Activated CD8-positive, alpha-beta T cell treated with anti-CD3 and anti-CD28 coated beads for 36 hours (primary cell): ENCODE results near the gene CASP2. TPM values are rescaled to one million over a fixed set of nuclear protein-coding genes. Genes with fewer than 3 reads are reported as not detected.

ENCODE experiments used
- ATAC-seq: fragments of 200-7000 bp; cut with Tn5 transposase; one replicate; pipeline ENCODE4 v1.10.0; 2021; ENCODE audit warnings: mild to moderate bottlenecking, moderate library complexity
- CTCF ChIA-PET: fragments of 350-600 bp; sonication (Branson Sonifier 250); formaldehyde crosslinking; loops from one replicate; lab custom pipeline; 2021; ENCODE audit warnings: antibody characterized with exemption; lab: Charles Lee
- POLR2A ChIA-PET: fragments of 350-600 bp; sonication (Branson Sonifier 250); formaldehyde crosslinking; loops from one replicate; lab custom pipeline; 2021; ENCODE audit warnings: antibody characterized with exemption; lab: Charles Lee
- DNase-seq: peaks from one replicate; pipeline ENCODE4 v3.0.0-alpha.2; 2020
- H3K27ac Mint-ChIP-seq: one replicate; pipeline ENCODE4 v1.8.0; 2021; ENCODE audit warnings: mild to moderate bottlenecking, mixed read lengths
- H3K27me3 Mint-ChIP-seq: one replicate; pipeline ENCODE4 v1.8.0; 2021; ENCODE audit warnings: mixed read lengths
- H3K36me3 Mint-ChIP-seq: one replicate; pipeline ENCODE4 v1.8.0; 2021; ENCODE audit warnings: low read depth, mixed read lengths
- H3K4me1 Mint-ChIP-seq: one replicate; pipeline ENCODE4 v1.8.0; 2021; ENCODE audit warnings: low read depth, mixed read lengths
- H3K4me3 Mint-ChIP-seq: one replicate; pipeline ENCODE4 v1.8.0; 2021; ENCODE audit warnings: mild to moderate bottlenecking, moderate library complexity, mixed read lengths
- H3K9me3 Mint-ChIP-seq: one replicate; pipeline ENCODE4 v1.8.0; 2021; ENCODE audit warnings: mixed read lengths
- intact Hi-C: fragments of 100-400 bp; cut with micrococcal nuclease; formaldehyde crosslinking; loops from one replicate; pipeline ENCODE4 v1.10.0; 2022
- total RNA-seq, 2 experiments: library from RNA; stranded (reverse); gene quantifications; one replicate each; pipeline ENCODE4 v1.2.3, GENCODE V29; 2021
- TF ChIP-seq, protein P1 (sequence below): fragments of 200-600 bp; IDR thresholded peaks from one replicate; pipeline ENCODE4 v1.8.0; 2022; ENCODE audit warnings: antibody characterized with exemption, mild to moderate bottlenecking

The CASP2 gene
- total RNA-seq, 2 experiments from 2014 or later, result 79.6 to 80.9 TPM

DNA sequence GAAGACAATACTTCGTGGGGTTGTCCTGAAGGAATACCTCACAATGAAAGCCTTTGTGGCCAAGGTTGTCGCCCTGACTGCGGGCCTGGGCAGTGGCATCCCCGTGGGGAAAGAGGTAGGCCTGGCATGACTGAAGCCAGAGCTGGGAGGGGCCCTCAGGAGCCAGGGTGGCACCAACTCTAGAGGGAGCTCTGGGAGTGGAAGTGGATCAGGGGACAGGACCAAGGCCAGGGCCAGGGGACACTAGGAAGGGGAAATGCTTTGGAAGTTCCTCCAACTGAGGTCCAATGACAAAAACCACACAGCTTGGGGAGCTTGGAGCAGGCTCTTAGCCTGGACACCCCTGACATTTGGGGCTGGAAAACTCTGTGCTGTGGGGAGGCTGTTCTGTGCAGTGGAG is 33.6 kb downstream of the CASP2 start:
- no peaks in the 10 kb centered on the region for H3K9me3 Mint-ChIP-seq
- H3K27ac Mint-ChIP-seq, result no peak overlapping the region
- ATAC-seq (no peak), DNase-seq (peak; percentile 27)
- ChIA-PET CTCF (interaction anchor here (1.0 to 1.6 kb wide), 2 partner anchors 24 kb away, joined by 3 to 4 read pairs; no protein-coding TSS in a partner anchor), POLR2A (no interaction called here)
- H3K4me1 Mint-ChIP-seq, result peaks cover 8% of the 10 kb centered on the region
- intact Hi-C loops, result no loop called here
- no peaks in the 10 kb centered on the region for H3K27me3 Mint-ChIP-seq
- TF ChIP-seq, protein P1, sequence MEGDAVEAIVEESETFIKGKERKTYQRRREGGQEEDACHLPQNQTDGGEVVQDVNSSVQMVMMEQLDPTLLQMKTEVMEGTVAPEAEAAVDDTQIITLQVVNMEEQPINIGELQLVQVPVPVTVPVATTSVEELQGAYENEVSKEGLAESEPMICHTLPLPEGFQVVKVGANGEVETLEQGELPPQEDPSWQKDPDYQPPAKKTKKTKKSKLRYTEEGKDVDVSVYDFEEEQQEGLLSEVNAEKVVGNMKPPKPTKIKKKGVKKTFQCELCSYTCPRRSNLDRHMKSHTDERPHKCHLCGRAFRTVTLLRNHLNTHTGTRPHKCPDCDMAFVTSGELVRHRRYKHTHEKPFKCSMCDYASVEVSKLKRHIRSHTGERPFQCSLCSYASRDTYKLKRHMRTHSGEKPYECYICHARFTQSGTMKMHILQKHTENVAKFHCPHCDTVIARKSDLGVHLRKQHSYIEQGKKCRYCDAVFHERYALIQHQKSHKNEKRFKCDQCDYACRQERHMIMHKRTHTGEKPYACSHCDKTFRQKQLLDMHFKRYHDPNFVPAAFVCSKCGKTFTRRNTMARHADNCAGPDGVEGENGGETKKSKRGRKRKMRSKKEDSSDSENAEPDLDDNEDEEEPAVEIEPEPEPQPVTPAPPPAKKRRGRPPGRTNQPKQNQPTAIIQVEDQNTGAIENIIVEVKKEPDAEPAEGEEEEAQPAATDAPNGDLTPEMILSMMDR, result no peak
- no peaks in the 10 kb centered on the region for H3K36me3 Mint-ChIP-seq
- no peak overlapping the region for H3K4me3 Mint-ChIP-seq

DNA sequence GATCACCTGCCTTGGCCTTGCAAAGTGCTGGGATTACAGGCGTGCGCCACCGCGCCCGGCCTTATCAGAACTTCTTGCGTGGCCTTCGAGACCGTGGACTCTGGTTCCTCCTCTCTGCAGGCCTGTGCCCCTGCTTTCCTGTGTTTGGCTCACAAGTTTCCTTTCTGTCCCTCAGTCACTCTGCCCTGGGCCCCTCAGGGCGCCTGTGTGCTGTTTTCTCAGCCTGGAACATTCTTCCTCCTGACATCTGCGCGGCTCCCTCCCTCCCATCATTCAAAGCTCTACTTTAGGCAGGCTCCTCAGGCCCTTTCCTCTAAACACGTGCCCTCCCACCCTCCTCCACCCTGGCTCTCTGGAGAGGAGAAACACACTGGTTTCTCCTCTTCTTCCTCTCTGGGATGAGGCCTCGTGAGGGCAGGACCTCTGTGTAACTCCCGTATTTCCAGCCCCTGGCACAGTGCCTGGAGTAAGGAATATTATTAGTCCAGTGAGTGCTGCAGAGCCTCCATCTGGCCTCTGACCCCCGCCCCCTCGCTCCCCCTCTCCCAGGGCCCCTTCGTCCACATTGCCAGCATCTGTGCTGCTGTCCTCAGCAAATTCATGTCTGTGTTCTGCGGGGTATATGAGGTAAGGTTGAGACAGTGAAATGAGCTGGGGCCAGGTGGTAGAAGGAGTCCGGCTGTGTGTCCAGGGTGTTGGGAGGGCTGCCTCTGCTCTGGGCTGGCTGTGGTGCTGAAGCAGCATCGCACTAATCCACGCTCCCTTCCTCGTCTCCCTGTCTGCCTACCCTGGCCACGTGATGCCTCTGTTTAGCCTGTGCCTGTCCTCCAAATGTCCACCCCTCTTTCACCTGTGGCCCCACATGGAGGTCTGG is 34.8 kb downstream of the CASP2 start:
- Mint-ChIP-seq H3K4me1 (peaks cover 8% of the 10 kb centered on the region), H3K27me3 (no peaks in the 10 kb centered on the region), H3K4me3 (no peak overlapping the region), H3K9me3 (no peaks in the 10 kb centered on the region), H3K36me3 (no peaks in the 10 kb centered on the region), H3K27ac (no peak overlapping the region)
- intact Hi-C loops, result no loop called here
- ChIA-PET CTCF (interaction anchor here (1.2 to 2.0 kb wide), 2 partner anchors 22 to 23 kb away, joined by 4 to 5 read pairs; no protein-coding TSS in a partner anchor), POLR2A (no interaction called here)
- TF ChIP-seq, protein P1, result no peak
- ATAC-seq (no peak), DNase-seq (no peak)

DNA sequence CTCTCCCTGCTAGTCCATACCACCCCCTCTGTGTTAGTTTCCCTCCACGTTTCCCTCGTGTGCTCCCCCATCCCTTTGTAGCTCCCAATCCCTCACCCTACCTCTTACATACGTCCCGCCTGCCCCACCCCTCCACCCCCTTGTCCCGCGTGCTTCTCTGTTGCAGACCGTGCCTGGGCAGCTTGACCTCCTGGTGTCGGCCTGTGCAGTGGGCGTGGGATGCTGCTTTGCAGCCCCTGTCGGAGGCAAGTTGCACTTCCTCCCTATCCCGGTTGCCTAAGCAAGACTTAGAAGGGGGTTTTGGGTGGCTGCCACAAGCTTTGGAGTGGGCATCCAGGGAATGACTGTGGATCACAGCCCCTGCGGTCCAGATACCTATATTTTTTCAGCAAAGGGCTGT is 35.5 kb downstream of the CASP2 start:
- ChIA-PET CTCF (interaction anchor here (1.2 to 2.0 kb wide), 2 partner anchors 21 to 24 kb away, joined by 4 to 5 read pairs; no protein-coding TSS in a partner anchor), POLR2A (no interaction called here)
- TF ChIP-seq, protein P1, result no peak
- intact Hi-C loops, result no loop called here
- Mint-ChIP-seq H3K4me3 (no peak overlapping the region), H3K9me3 (no peaks in the 10 kb centered on the region), H3K36me3 (no peaks in the 10 kb centered on the region), H3K27me3 (no peaks in the 10 kb centered on the region), H3K27ac (no peak overlapping the region), H3K4me1 (peaks cover 8% of the 10 kb centered on the region)
- DNase-seq, result no peak
- no peak for ATAC-seq

DNA sequence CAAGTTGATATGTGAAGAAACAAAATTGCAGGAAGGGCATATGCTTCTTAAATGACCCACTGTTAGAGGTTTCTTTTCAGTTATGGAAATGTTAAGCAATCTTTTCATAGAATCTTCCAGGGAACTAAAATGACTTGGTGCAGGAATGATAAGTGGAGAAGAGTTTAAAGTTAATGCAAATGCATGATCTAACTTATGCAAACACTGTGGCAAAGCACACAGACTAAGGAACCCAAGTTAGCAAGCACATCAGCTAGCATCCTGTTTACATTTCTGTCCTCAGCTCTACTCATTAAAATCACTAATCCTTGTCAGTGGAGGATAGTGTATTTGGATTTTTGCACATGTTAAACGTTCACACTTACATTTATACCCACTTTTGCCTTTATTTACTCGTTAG is 37.1 kb downstream of the CASP2 start:
- H3K27me3 Mint-ChIP-seq, result no peaks in the 10 kb centered on the region
- ATAC-seq, result no peak
- H3K27ac Mint-ChIP-seq, result no peak overlapping the region
- POLR2A ChIA-PET, result no interaction called here
- H3K9me3 Mint-ChIP-seq, result no peaks in the 10 kb centered on the region
- no peak for DNase-seq
- CTCF ChIA-PET, result interaction anchor here (1.0 to 2.0 kb wide), 4 partner anchors 14 to 110 kb away, joined by 3 to 6 read pairs (median 4); no protein-coding TSS in a partner anchor
- H3K36me3 Mint-ChIP-seq, result no peaks in the 10 kb centered on the region
- intact Hi-C loops, result no loop called here
- TF ChIP-seq, protein P1, result no peak
- peaks cover 8% of the 10 kb centered on the region for H3K4me1 Mint-ChIP-seq
- H3K4me3 Mint-ChIP-seq, result no peak overlapping the region

DNA sequence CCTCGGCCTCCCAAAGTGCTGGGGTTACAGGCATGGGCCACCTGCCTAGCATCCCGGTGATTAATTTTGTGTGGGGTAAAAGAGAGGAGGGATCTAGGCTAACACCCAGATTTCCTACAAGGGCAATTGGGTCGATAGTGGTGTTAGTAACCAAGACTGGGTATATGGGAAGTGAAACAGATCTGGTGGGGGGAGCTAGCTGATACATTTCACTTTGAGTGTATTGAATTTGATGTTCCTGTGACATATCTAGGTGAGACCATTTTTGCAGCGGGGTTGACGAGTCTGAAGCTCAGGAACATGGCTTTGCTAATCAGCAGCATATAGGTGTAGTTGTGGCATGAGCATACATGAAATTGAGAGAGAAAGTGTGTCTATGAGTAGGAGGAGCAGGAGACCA is 39.8 kb downstream of the CASP2 start:
- Mint-ChIP-seq H3K27me3 (no peaks in the 10 kb centered on the region), H3K27ac (no peak overlapping the region), H3K4me1 (peaks cover 8% of the 10 kb centered on the region), H3K36me3 (no peaks in the 10 kb centered on the region), H3K9me3 (no peaks in the 10 kb centered on the region), H3K4me3 (no peak overlapping the region)
- ChIA-PET CTCF (interaction anchor here (0.7 to 1.1 kb wide), 4 partner anchors 18 to 113 kb away, joined by 3 to 5 read pairs (median 4); no protein-coding TSS in a partner anchor), POLR2A (interaction anchor here (0.5 to 1.3 kb wide), 2 partner anchors 18 to 145 kb away, joined by 3 to 4 read pairs; no protein-coding TSS in a partner anchor)
- no peak for ATAC-seq
- no peak for DNase-seq
- intact Hi-C loops, result no loop called here
- TF ChIP-seq, protein P1, result no peak
